ENCODE results near the gene ZNF280D.

GRCh38 chr15:56752986-56753385, 19.7 kb upstream of the ZNF280D start:
- no peak for TF ChIP-seq EP300 (IDR thresholded peaks at IDR 0.05; ENCODE audit: low read depth)
- no peak for TF ChIP-seq POLR2A (IDR thresholded peaks at IDR 0.05)
- no peak for TF ChIP-seq CTCF (IDR thresholded peaks at IDR 0.05)

All from transverse colon (tissue), 3 donors.